ENCODE data around the gene INTS4.
"Not testable (repeated sequence)": the region's sequence is repeated elsewhere in the genome, so short reads cannot be mapped to it uniquely, and the experiment has no call there.

Gene INTS4

DNA sequence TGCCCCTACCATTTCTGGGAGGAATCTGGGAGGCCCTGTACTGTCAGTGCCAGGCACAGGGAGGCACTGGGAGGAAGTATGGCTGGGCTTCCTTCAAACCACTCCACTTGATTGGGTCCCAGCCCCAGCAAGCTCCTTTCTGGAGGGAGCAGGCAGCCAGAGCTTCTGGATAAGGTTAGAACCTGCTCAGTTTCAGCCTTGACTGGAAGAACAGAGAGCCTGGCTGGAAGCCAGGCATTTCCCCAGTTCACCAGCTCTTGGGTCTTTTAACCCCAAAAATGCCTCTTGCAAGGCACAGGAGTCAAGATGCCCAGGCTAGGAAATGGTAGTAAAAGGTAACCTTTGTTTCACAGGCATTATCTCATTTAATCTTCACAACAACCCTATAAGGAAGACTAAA is 37.6 kb upstream of the INTS4 start:
- no peaks in the 10 kb centered on the region for H3F3A ChIP-seq (ENCODE audit: insufficient read depth, low read length)
- H3K36me3 ChIP-seq (ENCODE audit: insufficient read depth, low read length): no peaks in the 10 kb centered on the region
- no peaks in the 10 kb centered on the region for H3K9me2 ChIP-seq (ENCODE audit: low read depth, low read length)
- H3K79me2 ChIP-seq (ENCODE audit: insufficient read depth, low read length): no peaks in the 10 kb centered on the region
- H3K4me2 ChIP-seq (ENCODE audit: low read length): no peak overlapping the region
- no peak overlapping the region for H3K27ac ChIP-seq (ENCODE audit: low read depth, low read length, poor library complexity, severe bottlenecking)
- no peak overlapping the region for H3K9ac ChIP-seq (ENCODE audit: low read length)
- no peak overlapping the region for H2AFZ ChIP-seq (ENCODE audit: low read length)
- H3K27me3 ChIP-seq (ENCODE audit: insufficient read depth, low read length): no peaks in the 10 kb centered on the region
- peaks cover 5% of the 10 kb centered on the region for H3K4me1 ChIP-seq (ENCODE audit: insufficient read depth, low read length, severe bottlenecking)
- H3K9me3 ChIP-seq (ENCODE audit: low read length): no peaks in the 10 kb centered on the region
- no peaks in the 10 kb centered on the region for H4K20me1 ChIP-seq (ENCODE audit: insufficient read depth, low read length)
- no peak overlapping the region for H3K4me3 ChIP-seq (ENCODE audit: low read depth, low read length, poor library complexity, severe bottlenecking)
- TF ChIP-seq EZH2 (IDR thresholded peaks at IDR 0.05; ENCODE audit: borderline replicate concordance, low read length): no peak
- TF ChIP-seq, protein P1, sequence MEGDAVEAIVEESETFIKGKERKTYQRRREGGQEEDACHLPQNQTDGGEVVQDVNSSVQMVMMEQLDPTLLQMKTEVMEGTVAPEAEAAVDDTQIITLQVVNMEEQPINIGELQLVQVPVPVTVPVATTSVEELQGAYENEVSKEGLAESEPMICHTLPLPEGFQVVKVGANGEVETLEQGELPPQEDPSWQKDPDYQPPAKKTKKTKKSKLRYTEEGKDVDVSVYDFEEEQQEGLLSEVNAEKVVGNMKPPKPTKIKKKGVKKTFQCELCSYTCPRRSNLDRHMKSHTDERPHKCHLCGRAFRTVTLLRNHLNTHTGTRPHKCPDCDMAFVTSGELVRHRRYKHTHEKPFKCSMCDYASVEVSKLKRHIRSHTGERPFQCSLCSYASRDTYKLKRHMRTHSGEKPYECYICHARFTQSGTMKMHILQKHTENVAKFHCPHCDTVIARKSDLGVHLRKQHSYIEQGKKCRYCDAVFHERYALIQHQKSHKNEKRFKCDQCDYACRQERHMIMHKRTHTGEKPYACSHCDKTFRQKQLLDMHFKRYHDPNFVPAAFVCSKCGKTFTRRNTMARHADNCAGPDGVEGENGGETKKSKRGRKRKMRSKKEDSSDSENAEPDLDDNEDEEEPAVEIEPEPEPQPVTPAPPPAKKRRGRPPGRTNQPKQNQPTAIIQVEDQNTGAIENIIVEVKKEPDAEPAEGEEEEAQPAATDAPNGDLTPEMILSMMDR (IDR thresholded peaks at IDR 0.05; ENCODE audit: low read length): no peak

GRCh38 chr11:78031629-78032028 is 37.2 kb upstream of the INTS4 start:
- Histone ChIP-seq H3K4me3 (ENCODE audit: low read depth, low read length, poor library complexity, severe bottlenecking) (no peak overlapping the region), H3K9me2 (ENCODE audit: low read depth, low read length) (no peaks in the 10 kb centered on the region), H3K27me3 (ENCODE audit: insufficient read depth, low read length) (no peaks in the 10 kb centered on the region), H3K4me1 (ENCODE audit: insufficient read depth, low read length, severe bottlenecking) (peaks cover 5% of the 10 kb centered on the region), H3F3A (ENCODE audit: insufficient read depth, low read length) (no peaks in the 10 kb centered on the region), H3K4me2 (ENCODE audit: low read length) (no peak overlapping the region), H3K27ac (ENCODE audit: low read depth, low read length, poor library complexity, severe bottlenecking) (no peak overlapping the region), H3K9me3 (ENCODE audit: low read length) (no peaks in the 10 kb centered on the region), H3K9ac (ENCODE audit: low read length) (no peak overlapping the region), H3K79me2 (ENCODE audit: insufficient read depth, low read length) (no peaks in the 10 kb centered on the region), H3K36me3 (ENCODE audit: insufficient read depth, low read length) (no peaks in the 10 kb centered on the region), H2AFZ (ENCODE audit: low read length) (no peak overlapping the region), H4K20me1 (ENCODE audit: insufficient read depth, low read length) (no peaks in the 10 kb centered on the region)
- TF ChIP-seq, protein P1 (IDR thresholded peaks at IDR 0.05; ENCODE audit: low read length): no peak
- no peak for TF ChIP-seq EZH2 (IDR thresholded peaks at IDR 0.05; ENCODE audit: borderline replicate concordance, low read length)

- Histone ChIP-seq H3K36me3 (ENCODE audit: insufficient read depth, low read length) (no peaks in the 10 kb centered on the region), H2AFZ (ENCODE audit: low read length) (no peak overlapping the region), H3K9ac (ENCODE audit: low read length) (no peak overlapping the region), H3K27ac (ENCODE audit: low read depth, low read length, poor library complexity, severe bottlenecking) (no peak overlapping the region), H3K27me3 (ENCODE audit: insufficient read depth, low read length) (no peaks in the 10 kb centered on the region), H3K4me1 (ENCODE audit: insufficient read depth, low read length, severe bottlenecking) (peaks cover 5% of the 10 kb centered on the region), H3F3A (ENCODE audit: insufficient read depth, low read length) (no peaks in the 10 kb centered on the region), H3K79me2 (ENCODE audit: insufficient read depth, low read length) (no peaks in the 10 kb centered on the region), H3K4me3 (ENCODE audit: low read depth, low read length, poor library complexity, severe bottlenecking) (no peak overlapping the region), H3K4me2 (ENCODE audit: low read length) (no peak overlapping the region), H3K9me3 (ENCODE audit: low read length) (no peaks in the 10 kb centered on the region), H3K9me2 (ENCODE audit: low read depth, low read length) (no peaks in the 10 kb centered on the region), H4K20me1 (ENCODE audit: insufficient read depth, low read length) (no peaks in the 10 kb centered on the region)
- TF ChIP-seq, protein P1 (IDR thresholded peaks at IDR 0.05; ENCODE audit: low read length): no peak
- TF ChIP-seq EZH2 (IDR thresholded peaks at IDR 0.05; ENCODE audit: borderline replicate concordance, low read length): no peak
Measured at GRCh38 chr11:78030429-78031325, 36.2 kb upstream of the INTS4 start.

- not testable (repeated sequence) for H3K36me3 ChIP-seq (ENCODE audit: insufficient read depth, low read length); H3K4me2 ChIP-seq (ENCODE audit: low read length)
Measured at GRCh38 chr11:78028423-78028822, 34.0 kb upstream of the INTS4 start.

More at GRCh38 chr11:78028423-78028822, 34.0 kb upstream of the INTS4 start:
- not testable (repeated sequence) for H2AFZ ChIP-seq (ENCODE audit: low read length); H3K9me2 ChIP-seq (ENCODE audit: low read depth, low read length); H4K20me1 ChIP-seq (ENCODE audit: insufficient read depth, low read length); H3F3A ChIP-seq (ENCODE audit: insufficient read depth, low read length); H3K9ac ChIP-seq (ENCODE audit: low read length); H3K79me2 ChIP-seq (ENCODE audit: insufficient read depth, low read length); H3K9me3 ChIP-seq (ENCODE audit: low read length); H3K4me3 ChIP-seq (ENCODE audit: low read depth, low read length, poor library complexity, severe bottlenecking); H3K27me3 ChIP-seq (ENCODE audit: insufficient read depth, low read length); H3K4me1 ChIP-seq (ENCODE audit: insufficient read depth, low read length, severe bottlenecking); H3K27ac ChIP-seq (ENCODE audit: low read depth, low read length, poor library complexity, severe bottlenecking)
